GM19452 (cell line): Measurements from ENCODE around the gene MTX2.

Experiments used
- ATAC-seq: cut with Tn5 transposase; IDR thresholded peaks from one replicate; pipeline ENCODE4 v1.9.1; 2021; ENCODE audit not compliant: unreplicated experiment

MTX2 gene

DNA sequence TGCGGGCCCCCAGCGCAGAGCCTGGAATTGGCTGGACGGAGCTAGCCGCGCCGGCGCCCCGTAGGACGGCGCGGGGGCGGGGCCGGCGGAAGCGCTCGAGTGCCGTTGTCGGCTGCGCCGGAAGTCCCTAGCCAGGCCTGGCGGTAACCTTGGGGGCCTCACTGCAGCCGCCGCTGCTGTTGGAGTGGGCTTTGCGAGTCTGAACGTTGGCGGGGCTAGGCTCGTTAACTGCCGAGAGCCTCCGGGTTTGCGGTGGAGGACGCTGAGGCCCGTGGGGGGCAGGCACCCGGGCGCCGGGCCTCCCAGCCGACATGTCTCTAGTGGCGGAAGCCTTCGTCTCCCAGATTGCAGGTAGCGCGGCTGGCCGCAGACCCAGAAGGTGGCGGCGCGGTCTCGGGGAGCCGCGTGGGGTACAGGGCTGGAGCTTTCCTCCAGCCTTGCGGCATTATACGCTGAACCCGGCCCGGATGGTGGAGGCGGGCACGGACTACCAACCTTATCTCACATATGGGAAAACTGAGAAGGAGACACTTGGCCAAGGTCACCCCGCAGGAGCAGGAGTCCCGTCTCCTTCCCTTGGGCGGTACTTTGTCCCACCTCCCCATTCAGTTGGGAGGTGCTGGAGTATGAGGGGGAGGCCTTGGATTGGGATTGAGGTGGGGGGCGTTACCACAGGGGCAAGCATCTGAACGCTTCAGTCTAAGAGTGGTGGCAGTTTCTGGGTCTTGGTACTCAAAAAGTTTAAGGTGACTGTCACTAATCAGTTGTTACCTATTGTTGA lies at the start of gene MTX2:
Gene MTX2, plus strand, starts transcription at position 124 of the 781 bp plus-strand sequence. Its CDS starts 188 bp downstream, at position 312.
- ATAC-seq = peak; percentile 97

DNA sequence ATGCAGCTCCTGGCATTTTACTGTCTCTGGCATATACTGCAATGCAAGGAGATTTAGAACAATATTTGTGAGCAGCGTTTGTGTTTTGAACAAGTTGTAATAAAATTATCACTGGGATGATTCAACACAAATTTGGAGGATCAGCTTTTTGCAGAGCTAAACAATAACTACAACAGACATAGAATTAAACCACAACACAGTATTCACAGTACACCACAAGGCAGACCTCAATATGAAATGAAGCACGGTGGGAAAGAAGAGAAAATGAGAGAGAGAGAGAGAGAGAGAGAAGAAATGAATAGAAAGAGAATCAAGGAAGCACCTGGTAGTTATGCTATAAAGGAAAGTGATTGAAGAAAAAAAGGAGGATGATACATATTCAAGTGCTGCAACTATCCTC lies 41.4 kb upstream of the MTX2 start:
- no peak for ATAC-seq

GRCh38 chr2:176234156-176234555 lies 35.1 kb upstream of the MTX2 start:
- ATAC-seq = no peak

DNA sequence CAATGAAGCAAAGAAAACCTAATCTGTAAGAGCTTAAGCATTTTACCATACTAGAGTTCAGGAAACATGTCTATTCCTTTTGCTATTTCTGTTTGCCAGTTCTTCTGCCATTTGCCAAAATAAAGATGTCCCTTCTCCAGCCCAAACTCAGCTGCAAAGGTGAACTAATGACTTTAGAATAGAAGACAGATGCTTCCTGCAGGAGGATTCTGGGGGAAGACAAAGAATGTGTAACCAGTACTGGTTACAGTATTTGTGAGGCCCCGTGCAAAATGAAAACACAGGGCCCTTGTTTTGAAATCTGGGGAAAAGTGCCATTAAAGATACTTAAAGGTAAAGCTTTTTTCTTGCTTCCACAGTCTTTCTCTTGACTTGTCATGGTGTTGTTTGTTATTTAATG lies 34.3 kb upstream of the MTX2 start:
- ATAC-seq = no peak

DNA sequence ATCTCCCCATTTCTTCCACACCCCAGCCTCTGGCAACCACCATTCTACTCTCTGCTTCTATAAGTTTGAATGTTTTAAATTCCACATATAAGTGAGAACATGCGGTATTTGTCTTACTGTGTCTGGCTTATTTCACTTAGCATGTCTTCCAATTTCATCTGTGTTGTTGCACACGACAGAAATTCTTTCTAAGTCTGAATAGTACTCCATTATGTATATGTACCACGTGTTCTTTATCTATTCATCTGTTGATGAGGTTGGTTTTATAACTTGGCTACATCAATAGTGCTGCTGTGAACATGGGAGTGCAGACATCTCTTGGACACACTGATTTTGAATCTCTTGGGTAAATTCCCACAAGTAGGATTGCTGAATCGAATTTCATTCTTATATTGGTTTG lies 31.8 kb upstream of the MTX2 start:
- ATAC-seq = no peak

GRCh38 chr2:176239031-176239430 lies 30.2 kb upstream of the MTX2 start:
- ATAC-seq = no peak

GRCh38 chr2:176240301-176240700 lies 28.9 kb upstream of the MTX2 start:
- no peak for ATAC-seq

DNA sequence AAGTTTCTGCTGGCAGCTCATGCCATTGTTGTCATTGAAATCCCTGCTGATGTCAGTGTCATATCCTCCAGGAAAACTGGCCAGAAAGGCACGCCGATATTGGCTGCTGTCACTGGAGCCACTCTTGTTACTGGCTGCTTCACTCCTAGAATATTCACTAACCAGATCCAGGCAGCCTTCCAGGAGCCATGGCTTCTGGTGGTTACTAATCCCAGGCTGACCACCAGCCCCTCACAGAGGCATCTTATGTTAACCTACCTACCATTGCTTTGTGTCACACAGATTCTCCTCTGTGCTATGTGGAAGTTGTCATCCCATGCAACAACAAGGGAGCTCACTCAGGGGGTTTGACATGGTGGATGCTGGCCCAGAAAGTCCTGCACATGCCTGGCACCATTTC lies 27.0 kb upstream of the MTX2 start:
- no peak for ATAC-seq

DNA sequence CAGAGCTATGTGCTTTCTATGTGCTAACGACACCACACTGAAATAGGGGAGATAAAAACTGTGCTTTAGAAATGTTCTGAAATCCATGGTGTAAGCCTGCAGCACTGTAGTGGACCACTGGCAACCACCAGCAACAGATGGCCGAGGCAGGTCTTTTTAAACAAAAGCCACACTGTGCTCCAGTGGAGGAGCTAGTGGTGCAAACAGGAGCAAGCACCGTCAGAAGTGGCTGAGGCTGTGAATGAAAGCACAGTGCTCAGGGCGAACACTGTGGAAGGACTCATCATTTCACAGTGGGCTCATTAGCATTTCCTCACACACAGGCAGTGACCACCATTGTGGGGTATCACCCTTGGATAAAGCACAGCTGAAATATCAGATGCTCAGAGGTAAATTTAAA lies 22.9 kb upstream of the MTX2 start:
- ATAC-seq = no peak

DNA sequence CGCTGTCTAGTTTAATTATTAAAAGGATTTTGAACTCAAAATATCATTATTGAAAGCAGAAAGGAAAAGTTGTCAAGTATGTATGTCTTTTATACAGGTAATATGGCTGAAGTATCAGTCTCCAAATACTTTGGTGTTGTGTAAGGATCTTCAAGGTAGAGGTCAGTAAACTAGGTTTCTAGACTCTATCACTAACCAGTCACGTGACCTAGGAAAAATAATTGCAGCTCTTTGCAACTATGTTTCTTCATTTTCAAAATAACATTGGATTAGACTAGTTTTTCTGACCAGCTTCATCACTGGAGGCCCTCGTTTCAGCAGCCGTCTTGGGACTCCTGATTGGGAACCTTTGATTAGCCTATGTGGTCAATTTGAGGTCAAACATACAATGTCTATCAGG lies 21.4 kb upstream of the MTX2 start:
- ATAC-seq = no peak

DNA sequence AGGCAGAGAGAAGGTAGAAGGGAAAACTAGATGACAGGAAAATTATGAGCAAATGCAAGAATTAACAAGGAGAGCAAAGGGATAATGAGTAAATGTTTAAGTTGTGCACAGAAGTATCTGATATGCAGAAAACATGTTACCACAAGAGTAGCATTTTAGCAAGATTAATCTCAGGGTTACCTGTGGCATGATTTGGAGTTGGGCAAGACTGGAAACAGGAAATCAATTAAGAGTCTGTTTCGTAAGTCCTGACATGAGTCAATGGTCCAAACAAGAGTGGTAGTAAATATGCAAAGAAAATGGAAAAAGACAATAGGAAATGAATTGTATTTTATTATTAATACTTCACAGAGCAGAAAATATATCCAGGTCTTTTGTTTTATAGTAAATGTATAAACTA lies 17.3 kb upstream of the MTX2 start:
- ATAC-seq = no peak

DNA sequence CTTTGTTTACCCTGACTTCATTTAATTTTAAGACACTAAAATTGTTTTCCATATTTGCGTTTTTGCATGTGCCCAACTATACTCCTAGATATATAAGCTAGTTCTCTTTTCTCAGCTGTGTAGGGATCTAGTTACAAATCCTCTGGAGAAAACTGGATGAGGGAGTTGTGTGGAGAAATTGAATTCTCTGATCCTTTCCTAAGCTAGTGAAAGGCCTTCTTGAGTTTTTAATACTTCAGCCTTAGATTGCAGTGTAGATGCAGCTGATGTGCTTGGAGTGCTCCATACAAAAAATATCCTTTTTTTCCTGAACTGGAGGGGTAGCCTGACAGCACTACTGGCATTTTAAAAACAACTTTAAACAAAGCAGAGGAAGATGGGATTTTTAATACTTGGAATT lies 8.6 kb upstream of the MTX2 start:
- ATAC-seq = no peak

- no peak for ATAC-seq
Measured at GRCh38 chr2:176261136-176261535, 8.1 kb upstream of the MTX2 start.

DNA sequence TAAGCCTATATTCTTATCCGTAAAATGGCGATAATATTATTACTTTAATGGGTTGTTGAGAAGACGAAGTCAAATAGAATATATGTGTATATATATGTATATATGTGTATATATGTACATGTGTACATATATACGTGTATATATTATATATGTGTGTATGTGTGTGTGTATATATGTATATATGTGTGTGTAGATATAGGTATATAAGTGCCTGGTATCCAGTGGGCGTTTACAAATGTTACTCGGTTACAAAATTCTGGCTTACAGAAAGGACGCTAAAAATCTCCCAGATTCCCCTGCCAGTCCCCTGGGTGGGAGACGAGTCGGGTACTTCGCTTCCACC lies 295 bp upstream of the MTX2 start:
- ATAC-seq = peak; percentile 34

GRCh38 chr2:176270100-176270750 lies 983 bp downstream of the MTX2 start:
- ATAC-seq = no peak

DNA sequence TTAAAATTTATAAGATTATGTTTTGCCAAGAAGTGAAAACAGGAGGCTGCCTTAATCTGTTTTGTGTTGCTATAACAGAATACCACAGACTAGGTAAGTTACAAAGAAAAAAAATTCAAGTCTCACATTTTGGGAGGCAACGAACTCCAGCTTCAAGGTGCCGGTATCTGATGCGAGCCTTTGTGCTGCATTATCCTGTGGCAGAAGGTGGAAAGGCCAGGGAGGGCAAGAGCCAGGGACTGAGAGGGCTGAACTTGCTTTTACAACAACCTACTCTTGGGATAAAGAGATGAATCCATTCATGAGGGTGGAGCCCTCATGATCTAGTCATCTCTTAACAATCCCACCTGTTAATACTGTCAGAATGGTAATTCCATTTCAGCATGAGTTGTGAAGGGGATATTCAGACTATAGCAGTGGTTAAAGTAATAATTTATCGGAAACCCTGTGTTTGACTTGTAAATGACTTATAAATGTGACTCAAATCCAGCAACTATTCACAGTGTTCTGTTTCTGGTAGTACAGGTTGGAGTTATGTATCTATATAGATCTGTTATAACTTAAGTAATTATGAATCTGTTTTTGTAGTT lies 3.7 kb downstream of the MTX2 start:
- no peak for ATAC-seq

- ATAC-seq = no peak
Measured at GRCh38 chr2:176278927-176279326, 9.7 kb downstream of the MTX2 start.

DNA sequence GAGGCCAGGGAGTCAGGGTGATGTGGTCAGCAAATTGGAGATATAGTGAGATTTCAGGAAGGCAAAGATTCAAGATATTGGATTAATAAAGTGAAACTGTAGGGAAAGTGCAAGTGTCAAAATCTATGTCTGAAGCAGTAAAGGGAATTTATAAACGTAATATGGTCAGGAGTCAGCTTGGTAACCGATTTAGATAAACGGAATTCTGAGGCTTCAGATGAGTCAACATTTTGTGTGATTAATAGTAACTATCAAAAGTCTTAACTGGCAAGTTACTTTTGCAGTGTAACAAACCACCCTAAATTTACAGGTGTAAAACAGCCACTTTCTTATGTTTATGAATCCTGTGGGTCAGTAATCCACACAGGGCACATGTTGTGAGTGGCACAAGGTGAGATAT lies 10.9 kb downstream of the MTX2 start:
- no peak for ATAC-seq

- ATAC-seq = no peak
Measured at GRCh38 chr2:176280867-176281658, 11.8 kb downstream of the MTX2 start.

- ATAC-seq = no peak
Measured at GRCh38 chr2:176283291-176284068, 14.2 kb downstream of the MTX2 start.
